NCI-H128 (cell line): ENCODE results near the gene LOXL1.

Source experiments
- DNase-seq: peaks from one replicate; lab custom pipeline; 2025; ENCODE audit not compliant: unreplicated experiment; lab: John Stamatoyannopoulos, UW

Gene LOXL1

DNA sequence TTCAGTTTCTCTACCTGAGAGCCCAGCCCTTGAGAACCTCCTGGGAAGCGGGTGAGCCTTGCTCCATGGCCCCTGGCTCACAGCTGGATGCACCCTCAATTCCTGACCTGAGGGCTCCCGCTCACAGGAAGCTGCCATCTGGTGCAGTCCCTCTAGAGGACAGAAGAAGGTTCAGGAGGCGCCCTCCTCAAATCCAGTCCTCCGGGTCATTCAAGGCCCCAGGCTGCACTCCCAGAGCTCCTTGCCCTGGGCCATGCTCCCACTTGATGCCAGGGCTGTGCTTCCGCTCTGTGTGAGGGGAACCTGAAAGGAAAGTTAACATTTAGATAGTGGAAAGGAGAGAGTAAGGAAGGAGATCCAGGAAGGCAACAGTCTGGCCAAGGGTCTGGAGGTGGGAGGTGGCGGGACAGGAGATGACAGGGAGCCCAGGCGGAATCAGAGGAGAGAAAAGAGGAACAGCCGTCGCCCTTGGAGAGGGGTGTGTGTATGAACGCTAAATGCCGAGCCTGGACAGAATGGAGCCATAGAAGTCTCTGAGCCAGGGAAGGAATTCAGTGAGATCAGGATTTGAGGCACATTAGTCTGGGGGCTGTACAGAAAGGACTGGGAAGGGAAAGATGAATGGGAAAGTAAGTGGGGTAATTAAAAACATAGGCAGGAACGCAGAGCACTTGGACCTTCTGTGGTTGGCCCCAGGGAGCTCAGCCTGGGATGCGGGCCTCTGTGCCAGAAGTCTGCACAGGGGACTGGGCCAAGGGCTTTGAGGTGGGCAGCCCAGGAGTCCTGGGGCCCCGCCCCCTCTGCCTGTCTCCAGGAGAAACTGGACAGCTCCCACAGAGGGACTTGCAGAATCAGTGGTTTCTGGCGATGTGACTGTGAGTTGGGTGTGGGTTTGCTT is 26.8 kb upstream of the LOXL1 start:
- DNase-seq = no peak

DNA sequence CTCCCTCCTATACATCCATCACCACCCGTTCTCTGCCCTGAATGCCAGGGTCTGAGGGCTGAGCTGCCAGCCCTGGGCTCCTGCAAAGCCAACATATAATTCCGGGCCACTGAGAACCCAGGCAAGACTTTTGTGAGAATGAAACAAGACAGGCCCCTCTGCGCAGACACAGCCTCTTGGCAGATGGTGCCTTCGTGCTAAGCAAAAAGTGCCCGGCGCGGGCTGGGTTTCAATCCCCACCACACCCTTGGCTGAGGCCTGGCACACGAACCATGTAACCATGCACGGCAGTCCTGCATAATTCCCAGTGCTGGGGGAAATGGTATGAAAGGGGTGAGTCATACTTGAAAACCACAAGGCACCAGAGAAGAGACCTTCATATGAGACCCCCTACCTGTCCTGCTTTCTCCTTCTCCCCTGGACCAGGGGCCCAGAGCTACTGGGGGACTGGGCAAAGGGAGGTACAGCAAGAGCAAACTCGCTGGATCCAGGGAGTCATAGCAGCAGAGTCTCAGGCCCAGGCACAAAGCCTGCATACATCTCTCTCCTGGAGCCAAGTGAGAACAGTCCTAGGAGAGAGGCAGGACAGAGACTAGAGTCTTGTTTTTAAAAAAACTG is 26.1 kb upstream of the LOXL1 start:
- DNase-seq = no peak

DNA sequence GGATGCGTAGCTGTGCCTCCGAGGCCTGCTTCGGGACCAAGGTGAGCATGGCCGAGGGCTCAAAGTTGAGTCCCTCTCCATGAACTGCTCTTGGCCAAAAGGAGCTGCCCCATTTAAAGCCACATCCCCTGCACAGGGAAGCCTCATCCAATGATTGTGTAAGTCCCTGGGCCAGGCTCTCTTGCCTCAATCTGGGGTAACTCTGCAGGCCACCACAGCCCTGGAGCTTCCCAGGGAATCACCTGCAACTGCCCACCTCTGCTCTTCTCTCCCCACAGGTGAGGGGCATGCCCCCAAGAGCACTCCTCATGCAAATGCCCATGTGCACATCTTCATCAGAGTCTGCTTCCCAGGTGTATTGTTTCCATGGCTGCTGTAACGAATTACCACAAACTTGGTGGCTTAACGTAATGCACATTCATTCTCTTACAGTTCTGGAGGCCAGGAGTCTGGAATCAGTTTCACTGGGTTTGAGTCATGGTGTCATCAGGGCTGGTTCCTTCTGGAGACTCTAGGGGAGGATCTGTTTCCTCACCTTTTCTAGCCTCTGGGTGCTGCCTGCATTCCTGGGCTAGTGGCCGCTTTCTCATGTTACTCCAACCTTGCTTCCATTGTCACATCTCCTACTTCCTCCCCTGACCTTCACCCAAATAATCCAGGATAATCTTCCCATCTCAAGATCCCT is 25.0 kb upstream of the LOXL1 start:
- no peak for DNase-seq

DNA sequence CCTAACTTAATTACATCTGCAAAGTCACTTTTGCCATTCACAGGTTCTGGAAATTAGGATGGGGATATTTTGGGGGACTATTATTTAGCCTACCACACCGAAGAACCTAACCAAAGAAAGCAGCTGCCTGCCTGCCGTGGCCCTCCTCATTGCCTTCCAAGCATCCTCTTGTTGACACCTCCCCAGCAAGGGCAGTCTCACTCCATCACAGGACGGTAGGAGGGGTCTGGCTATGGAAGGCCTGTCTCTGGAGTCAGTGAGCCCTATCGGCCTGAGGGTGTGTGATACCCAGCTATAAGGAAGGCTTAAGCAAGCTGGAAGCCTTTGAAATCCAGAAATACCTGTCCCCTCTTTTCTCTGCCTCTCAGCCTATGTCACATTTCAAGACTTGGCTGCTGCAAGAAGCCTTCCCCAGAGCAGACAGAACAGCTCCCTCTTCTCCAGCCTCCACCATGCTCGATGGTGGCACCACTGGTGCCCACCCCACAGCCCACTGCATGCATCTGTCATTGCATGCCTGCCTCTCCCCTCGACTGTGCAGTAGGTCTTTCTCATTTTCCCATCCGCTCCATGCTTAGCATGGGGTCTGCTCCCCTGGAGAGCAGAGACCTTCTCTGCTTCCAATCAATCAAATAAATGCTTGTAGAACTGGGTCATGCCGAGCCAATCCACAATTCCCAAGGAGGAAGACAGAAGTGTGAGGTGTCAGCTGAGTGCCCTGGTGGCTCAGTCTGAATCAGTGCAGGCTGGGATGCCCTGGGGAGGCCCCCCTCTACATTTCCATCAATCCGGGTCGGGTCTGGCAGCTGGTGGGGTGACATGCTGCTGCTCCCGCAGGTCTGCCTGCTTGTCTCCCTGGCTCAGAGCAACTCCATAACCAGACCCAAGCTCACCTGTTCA is 23.9 kb upstream of the LOXL1 start:
- no peak for DNase-seq

DNA sequence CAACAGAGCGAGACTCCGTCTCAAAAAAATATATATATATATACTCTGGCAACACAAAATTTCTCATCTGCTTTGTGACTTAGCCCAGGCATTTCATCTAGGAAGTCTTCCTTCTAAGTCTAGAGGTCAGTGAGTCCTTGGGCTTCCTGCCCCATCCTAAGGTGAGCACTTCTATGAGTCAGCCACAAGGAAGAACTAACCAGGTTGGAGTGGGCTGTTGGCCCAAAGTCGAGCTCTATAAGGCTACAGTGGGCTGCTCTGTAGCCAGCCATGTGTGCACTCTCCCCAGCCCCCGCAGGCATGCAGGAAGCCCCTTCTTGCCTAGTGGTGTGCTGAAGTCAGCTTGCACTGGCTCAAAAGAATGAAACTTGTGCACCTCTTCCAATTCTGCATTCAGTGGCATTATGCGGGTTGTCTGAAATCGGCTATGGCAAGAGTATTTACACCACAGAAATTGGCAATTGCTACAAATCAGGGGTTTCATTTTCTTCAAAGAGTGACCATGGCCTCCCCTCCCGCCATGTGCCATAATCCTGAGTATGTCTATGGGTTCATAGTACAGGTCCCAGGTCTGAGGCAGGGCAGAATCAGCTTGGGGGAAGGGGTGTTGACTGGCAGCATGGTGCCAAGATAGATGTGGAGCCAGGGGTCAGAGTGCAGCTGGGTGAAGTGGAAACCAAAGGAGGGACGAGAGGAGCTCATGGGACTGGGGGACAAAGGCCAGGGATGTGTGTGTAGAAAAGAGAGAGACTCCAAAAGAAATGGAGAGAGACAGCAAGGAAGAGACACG is 22.0 kb upstream of the LOXL1 start:
- DNase-seq = no peak

DNA sequence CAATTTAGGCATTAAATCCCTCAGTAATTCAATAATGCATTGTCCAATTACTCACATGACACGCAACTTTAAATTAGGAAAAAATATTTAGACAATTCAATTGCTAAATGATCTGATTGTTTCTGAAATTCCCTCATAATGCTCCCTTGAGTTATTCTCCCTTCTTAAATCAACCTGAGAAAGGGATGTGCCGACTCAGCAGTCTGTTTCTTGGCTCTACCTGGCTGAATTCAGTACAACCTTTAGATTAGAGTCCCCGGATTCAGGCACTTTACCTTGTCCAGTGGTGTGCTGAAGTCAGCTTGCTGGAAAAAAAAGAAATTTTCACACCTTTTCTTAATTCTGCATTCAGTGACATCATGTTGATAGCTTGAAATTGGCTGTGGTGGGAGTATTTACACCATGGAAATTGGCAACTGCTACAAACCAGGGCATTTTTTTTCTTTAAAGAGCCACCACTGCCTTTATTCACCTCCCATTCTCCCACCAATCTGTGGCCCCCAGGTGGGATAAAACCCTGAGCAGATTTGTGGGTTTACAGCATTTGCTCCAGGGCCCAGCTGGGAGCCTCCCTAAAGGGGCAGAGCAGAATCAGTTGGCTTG is 20.9 kb upstream of the LOXL1 start:
- DNase-seq = no peak

DNA sequence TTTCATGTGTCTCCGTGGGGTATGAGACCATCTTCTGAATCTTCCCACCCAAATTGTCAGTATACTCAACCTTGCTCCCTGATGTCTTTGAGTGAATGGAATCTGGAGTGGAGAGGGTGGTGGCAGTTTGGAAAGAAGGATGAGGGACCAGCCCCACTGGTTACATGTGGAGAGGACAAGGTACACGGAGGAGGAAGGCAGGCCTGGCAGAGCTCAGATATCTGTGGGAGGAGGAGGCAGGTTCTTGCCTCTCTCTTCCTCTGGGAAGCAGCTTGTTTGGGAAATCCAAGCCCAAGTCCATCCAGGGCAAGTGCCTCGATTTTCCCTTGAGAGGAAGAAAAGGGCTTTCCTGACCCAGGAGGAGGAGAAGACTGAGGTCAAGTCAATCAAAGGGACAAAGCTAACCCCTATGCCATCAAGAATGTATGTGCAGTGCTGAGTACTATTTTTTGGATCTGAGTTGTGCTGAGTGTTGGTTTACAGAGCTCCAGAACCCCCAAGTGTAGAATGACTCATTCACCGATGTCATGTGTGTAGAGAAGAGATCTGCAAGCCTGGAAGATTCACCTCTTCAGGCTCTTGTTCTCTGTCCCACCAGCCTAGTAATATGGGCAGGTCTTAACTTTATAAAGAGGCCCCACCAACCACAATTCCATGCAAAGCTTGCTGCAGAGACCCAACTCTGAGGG is 19.8 kb upstream of the LOXL1 start:
- no peak for DNase-seq

DNA sequence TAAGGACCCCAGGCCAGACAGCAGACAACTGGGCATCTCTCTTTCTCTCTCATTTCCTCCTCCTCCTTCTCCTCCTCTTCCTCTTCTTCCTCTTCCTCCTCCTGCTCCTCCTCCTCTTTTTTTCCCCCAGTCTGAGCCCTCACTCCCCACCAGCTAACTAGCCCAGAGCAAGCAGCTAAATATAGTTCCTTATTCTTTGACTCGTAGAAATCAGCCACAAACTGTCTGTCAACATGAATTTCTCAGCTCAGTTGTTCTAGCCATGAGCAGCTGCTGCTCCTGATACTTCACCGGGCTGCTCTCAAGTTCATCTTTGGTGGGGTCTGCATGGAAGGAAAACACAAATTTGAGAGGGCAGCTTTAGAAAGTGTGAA is 19.2 kb upstream of the LOXL1 start:
- no peak for DNase-seq

DNA sequence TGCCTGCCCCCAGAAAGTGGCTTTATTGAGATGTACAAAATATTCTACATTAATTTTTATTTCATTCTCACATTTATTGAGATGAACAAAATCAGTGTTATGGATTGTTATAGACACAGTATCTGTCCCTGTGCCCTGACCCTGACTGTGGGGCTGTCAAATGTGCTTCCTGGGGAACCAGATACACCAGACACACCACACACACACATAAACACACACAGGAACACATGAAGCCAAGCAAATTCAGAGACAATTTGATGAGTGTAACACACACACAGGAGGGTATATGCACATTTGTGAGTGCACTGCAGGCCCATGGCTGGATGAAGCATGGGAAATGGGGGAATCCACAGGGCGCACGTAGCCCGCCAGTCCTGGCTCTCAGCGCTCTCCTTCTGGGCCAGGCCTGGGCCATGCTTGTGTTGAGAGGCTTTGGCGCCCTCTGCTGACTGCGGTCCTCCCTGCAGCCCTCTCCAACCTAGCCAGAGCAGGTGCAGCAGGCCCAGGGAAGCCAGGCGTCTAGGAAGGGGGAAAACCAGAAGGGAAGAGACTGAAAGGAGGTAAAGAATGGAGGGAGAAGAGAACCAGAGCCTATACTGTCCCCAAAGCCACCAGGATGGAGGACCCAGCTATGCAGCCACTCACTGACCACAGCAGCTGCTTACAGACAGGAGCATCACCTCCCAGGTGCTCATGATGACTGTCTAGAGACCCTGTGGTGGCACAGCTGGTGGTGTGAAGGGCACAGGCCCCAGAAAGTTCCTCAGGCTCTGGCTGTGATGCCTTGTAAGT is 18.0 kb upstream of the LOXL1 start:
- no peak for DNase-seq

DNA sequence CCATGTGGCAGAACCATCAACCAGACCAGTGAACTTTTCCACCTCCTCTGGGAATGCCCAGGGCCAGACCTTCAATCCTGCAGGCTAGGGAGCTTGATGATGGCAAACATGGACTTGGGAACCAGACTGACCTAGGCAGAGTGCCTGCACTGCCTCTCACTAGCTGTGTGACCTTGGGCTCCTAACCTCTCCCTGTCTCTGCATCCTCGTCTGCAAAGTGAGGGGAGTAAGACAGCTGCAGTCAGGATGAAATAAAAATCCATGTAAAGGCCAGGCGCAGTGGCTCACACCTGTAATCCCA is 17.5 kb upstream of the LOXL1 start:
- DNase-seq = no peak

DNA sequence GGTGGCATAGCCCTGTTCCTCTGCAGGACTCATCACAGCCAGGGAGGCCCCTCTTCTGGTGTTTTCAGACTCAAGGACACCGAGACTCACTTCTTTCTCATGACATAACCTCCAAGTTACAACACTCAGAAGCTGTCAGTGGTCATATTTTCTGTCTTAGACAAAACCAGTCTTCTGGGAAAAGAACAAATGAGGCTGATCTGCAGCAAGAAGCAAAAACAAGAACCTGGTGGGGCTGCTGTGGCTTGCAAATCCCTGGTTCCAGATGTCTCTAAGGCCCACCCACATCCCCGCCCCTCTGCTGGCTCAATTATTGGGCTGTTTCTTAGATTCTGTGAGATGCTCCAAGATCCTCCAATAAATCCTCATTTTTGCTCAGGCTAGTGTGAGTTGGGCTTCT is 16.6 kb upstream of the LOXL1 start:
- DNase-seq = no peak

DNA sequence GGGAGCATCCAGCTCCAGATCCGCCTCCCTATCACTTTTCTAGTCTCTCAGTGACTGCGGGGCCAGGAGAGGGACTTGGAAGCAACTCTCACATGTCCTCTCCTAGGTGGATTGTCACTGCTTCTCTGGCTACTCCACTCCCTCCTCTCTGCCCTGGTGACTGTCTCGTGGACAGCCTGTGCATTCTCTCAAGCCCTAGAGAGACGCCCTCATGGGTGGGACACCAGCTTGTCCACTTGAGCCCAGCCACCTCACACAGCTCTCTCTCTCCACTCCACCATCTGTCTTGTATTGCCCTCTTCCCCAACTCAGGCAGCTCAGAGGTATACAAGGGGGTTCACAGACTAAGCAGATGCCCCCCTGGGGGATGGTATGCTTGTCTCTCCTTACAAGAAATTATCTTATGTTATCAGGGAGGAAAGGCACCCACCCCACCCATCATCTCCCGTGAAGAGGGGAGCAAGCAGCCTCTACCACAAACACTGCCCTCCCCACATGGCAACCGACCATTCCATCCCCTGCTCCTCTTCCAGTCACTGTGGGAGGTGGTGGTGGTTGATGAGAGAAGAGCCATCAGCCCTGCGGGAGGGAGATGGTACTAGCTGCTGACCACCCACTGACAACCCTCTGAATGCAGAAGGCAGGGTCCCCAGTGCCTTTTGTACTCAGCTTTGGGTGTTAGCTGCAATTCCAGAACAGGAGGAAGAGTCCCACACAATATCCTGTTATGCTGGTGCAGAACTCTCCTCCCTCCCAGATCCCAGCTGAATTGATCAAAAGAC is 15.5 kb upstream of the LOXL1 start:
- no peak for DNase-seq

DNA sequence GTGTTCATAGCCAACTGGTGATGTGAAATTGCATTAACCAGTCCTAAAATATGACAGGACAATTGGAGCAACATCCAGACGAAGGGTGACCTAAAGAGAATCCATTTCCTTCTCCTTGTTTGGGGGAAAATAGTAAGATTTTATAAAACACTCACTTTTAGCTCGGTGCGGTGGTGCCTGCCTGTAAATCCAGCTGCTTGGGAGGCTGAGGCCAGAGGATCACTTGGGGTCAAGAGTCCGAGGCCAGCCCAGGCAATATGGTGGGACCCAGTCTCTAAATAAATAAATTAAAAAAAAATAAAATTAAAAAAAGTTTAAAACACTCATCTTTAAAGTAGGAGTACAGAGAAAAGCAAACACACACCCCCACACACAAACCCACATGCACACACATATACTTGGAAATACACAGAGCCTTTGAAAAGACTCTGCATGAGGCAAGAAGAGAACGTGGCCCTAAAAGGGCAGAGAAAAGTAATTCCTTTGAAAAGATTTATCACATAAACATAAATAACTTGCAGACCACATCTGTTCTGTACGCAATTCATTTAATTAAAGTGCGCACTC is 14.1 kb upstream of the LOXL1 start:
- no peak for DNase-seq

DNA sequence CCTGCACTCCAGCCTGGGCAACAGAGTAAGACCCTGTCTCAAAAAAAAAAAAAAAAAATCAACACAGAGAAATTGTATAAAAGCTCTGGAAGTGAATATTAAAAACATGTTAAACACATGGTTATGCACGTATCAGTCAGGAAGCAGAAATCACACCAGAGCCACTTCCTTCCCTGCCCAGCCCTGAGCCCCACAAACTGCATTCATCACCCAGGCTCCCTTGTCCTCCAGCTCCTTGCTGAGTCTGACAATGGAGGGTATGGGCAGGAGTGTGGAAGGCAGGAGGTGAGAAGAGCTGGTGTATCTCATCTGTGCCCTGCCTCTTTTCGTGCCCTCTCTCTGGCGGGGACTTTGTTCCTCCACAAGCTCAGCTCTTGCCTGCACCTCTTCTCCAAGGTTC is 12.1 kb upstream of the LOXL1 start:
- DNase-seq = no peak

DNA sequence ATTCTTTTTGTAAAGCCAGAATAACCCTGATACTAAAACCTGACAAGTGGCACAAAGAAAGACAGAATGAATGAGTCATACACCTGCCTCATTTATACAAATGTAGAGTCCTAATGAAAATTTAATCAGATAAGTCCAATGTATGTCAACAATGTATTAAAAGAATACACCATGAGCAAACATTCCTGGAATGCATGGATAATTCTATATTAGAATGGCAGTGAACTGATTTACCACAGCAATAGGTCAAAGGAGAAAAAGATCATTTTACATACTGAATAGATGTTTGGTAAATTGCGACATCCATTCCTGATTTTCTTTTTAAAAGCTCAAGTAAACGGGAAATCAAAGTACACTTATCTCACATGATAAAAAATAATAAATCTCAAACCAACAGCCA is 11.2 kb upstream of the LOXL1 start:
- no peak for DNase-seq

DNA sequence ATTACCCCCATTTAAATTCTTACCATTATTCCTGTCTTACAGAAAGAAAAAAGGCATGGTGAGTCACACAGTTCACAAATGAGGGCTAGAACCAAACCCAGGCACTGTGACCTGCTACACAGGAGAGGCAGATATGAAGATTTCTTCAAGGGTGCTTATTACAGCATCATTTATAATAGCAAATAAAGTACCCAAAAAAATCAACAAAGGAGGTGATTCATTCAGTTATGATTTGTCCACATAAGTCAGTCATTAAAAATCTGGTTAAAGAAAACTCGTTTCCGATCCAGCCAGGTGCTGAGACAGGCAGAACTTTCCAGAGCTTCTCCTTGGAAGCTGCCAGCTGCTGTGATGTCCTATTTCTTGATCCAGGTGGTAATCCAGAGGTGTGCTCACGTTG is 7.5 kb upstream of the LOXL1 start:
- no peak for DNase-seq

DNA sequence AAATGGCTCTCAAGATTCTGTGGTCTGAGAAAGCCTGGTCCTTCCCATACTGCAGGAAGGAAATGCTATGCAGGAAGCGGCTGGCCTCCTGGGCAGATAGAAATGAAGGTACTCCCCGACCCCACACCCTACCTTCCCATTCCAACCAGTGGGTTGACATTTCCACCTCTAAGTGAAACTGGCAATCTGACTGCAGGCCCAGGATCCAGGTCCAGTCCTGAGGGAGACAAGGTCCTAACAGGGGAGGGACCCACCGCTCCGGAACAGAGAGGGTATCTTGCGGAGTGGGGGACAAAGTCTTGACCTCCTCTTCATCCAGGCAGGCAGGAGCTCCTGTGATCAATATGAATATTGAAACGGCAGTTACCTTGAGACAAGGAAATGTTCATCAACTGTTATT is 6.6 kb upstream of the LOXL1 start:
- no peak for DNase-seq
